AG09309 (cell line): ENCODE results near the gene UNC13B.

Experiments
- DNase-seq: peaks from one replicate; pipeline ENCODE4 v3.0.0-alpha.2; 2010; ENCODE audit warnings: low read depth
- H3K4me3 ChIP-seq: 2 replicates; pipeline ENCODE4 v1.5.1; 2011; ENCODE audit warnings: mild to moderate bottlenecking, low read depth, low read length, moderate library complexity; ENCODE audit not compliant: control insufficient read depth
- CTCF ChIP-seq: IDR thresholded peaks from 2 replicates; pipeline ENCODE4 v1.5.1; 2011; ENCODE audit warnings: mild to moderate bottlenecking, low read depth, low read length, inconsistent platforms; ENCODE audit not compliant: insufficient read depth, control insufficient read depth; ENCODE audit errors: missing control alignments

The UNC13B gene

GRCh38 chr9:35322075-35322885 lies 160.5 kb downstream of the UNC13B start:
- no peak overlapping the region for H3K4me3 ChIP-seq
- no peak for TF ChIP-seq CTCF
- no peak for DNase-seq

GRCh38 chr9:35324966-35325365 lies 163.2 kb downstream of the UNC13B start:
- TF ChIP-seq CTCF = no peak
- DNase-seq = no peak
- H3K4me3 ChIP-seq = no peak overlapping the region

GRCh38 chr9:35333551-35333950 lies 171.7 kb downstream of the UNC13B start:
- no peak for TF ChIP-seq CTCF
- no peak overlapping the region for H3K4me3 ChIP-seq
- no peak for DNase-seq

- no peak overlapping the region for H3K4me3 ChIP-seq
- no peak for TF ChIP-seq CTCF
- no peak for DNase-seq
Observed at GRCh38 chr9:35335164-35335563, 173.4 kb downstream of the UNC13B start.

- no peak overlapping the region for H3K4me3 ChIP-seq
- no peak for DNase-seq
- TF ChIP-seq CTCF = no peak
Observed at GRCh38 chr9:35338086-35338485, 176.3 kb downstream of the UNC13B start.

- DNase-seq = no peak
- H3K4me3 ChIP-seq = no peak overlapping the region
- no peak for TF ChIP-seq CTCF
Observed at GRCh38 chr9:35338561-35339274, 176.9 kb downstream of the UNC13B start.
